ENCODE results near the gene MACROD2. TPM values are rescaled to one million over a fixed set of nuclear protein-coding genes. Genes with fewer than 3 reads are reported as not detected.
A peak's percentile ranks its signal among the peaks of the same experiment; 100 is the strongest.

Gene MACROD2
- total RNA-seq, 1 experiment from 2014 or later = 3.1 TPM

DNA sequence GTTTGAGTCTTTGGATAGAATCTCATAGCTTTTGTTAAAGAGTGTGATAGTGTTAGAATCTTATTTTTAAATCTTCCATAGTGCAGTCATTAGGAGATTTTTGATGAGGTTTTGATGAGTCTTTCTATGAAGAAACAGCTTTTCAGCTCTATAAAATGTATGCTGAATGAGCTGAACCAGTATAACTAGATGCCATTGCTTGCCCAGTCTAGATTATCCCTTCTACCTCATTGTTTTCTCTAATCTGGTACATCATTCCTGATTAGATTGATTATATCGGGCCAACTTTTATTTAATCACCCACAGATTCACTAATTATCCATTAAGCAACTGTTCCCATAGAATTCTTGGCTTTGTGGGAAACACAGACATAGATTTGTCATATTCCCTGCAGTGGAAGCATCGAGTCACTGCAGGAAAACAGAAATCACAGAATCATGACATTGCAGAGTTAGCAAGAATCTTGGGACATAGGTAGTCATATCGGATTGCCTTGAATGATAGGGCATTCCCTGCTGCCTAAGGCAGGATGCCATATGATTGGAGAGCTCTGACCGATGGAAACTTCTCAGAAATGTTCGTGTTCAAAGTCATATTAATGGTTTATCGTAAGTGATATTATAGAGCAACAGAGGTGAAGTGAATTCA is 1224.8 kb downstream of the MACROD2 start:
- H3K27me3 Mint-ChIP-seq (ENCODE audit: insufficient read depth, unreplicated experiment) = no peaks in the 10 kb centered on the region
- no peak overlapping the region for H3K27ac Mint-ChIP-seq (ENCODE audit: low read depth, unreplicated experiment)
- no peaks in the 10 kb centered on the region for H3K9me3 Mint-ChIP-seq (ENCODE audit: unreplicated experiment)
- H3K36me3 Mint-ChIP-seq (ENCODE audit: insufficient read depth, unreplicated experiment) = no peaks in the 10 kb centered on the region
- CTCF ChIA-PET = interaction anchor here (0.5 kb wide), 1 partner anchor 695 kb away, joined by 3 read pairs; no protein-coding TSS in a partner anchor
- intact Hi-C loops (cut with micrococcal nuclease) = no loop called here
- no peak for DNase-seq (ENCODE audit: unreplicated experiment)
- no peak overlapping the region for H3K4me3 Mint-ChIP-seq (ENCODE audit: unreplicated experiment)
- BruUV-seq (replicated peaks) = no TSS peak
- TF ChIP-seq, protein P1, sequence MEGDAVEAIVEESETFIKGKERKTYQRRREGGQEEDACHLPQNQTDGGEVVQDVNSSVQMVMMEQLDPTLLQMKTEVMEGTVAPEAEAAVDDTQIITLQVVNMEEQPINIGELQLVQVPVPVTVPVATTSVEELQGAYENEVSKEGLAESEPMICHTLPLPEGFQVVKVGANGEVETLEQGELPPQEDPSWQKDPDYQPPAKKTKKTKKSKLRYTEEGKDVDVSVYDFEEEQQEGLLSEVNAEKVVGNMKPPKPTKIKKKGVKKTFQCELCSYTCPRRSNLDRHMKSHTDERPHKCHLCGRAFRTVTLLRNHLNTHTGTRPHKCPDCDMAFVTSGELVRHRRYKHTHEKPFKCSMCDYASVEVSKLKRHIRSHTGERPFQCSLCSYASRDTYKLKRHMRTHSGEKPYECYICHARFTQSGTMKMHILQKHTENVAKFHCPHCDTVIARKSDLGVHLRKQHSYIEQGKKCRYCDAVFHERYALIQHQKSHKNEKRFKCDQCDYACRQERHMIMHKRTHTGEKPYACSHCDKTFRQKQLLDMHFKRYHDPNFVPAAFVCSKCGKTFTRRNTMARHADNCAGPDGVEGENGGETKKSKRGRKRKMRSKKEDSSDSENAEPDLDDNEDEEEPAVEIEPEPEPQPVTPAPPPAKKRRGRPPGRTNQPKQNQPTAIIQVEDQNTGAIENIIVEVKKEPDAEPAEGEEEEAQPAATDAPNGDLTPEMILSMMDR (IDR thresholded peaks at IDR 0.05; ENCODE audit: unreplicated experiment) = no peak
- POLR2A ChIA-PET = interaction anchor here (0.7 to 1.4 kb wide), 2 partner anchors 23 to 586 kb away, joined by 4 to 5 read pairs; no protein-coding TSS in a partner anchor
- H3K4me1 Mint-ChIP-seq (ENCODE audit: insufficient read depth, unreplicated experiment) = peaks cover 6% of the 10 kb centered on the region

DNA sequence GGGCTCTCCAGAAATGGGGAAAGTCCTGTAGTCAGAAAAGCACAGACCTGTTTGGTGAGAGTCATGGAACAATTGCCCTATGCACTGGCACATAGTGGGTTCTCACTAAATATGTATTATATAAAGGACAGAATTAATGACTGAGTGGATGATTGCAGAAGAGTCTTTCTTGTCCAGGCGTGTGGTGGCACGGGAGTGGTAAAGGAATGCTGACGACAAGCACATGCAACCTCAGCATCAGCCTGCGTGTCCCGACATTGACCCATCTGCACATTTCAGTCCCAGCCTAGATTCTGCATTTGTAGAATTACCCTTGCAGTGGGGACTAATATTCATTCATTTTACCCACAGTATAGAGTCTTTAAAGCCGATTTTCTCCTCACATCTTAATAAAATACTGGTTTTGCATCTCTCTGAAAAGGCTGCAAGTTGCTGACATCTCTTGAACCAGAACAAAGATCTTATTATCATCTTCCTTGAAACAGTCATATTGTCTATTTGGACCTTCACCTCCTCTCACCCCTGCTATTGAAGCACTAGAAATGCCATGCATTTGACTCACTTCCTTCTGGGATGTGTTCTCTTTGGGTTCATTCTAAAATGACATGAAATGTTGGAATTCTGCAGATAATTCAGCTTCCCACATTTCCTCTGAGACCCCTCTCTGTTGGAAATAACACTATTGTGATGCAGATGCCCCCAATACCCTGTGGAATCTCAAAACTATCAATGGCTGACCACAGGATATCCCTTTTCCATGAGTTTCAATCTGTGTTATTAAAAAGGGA is 1225.7 kb downstream of the MACROD2 start:
- ChIA-PET POLR2A (interaction anchor here (0.5 kb wide), 1 partner anchor 28 kb away, joined by 4 read pairs; no protein-coding TSS in a partner anchor), CTCF (interaction anchor here (1.5 kb wide), 1 partner anchor 79 kb away, joined by 4 read pairs; no protein-coding TSS in a partner anchor)
- peaks cover 6% of the 10 kb centered on the region for H3K4me1 Mint-ChIP-seq (ENCODE audit: insufficient read depth, unreplicated experiment)
- no peak overlapping the region for H3K27ac Mint-ChIP-seq (ENCODE audit: low read depth, unreplicated experiment)
- H3K4me3 Mint-ChIP-seq (ENCODE audit: unreplicated experiment) = no peak overlapping the region
- DNase-seq (ENCODE audit: unreplicated experiment) = peak; percentile 5
- BruUV-seq (replicated peaks) = no TSS peak
- TF ChIP-seq, protein P1 (IDR thresholded peaks at IDR 0.05; ENCODE audit: unreplicated experiment) = no peak
- H3K27me3 Mint-ChIP-seq (ENCODE audit: insufficient read depth, unreplicated experiment) = no peaks in the 10 kb centered on the region
- H3K36me3 Mint-ChIP-seq (ENCODE audit: insufficient read depth, unreplicated experiment) = no peaks in the 10 kb centered on the region
- intact Hi-C loops (cut with micrococcal nuclease) = no loop called here
- H3K9me3 Mint-ChIP-seq (ENCODE audit: unreplicated experiment) = no peaks in the 10 kb centered on the region

DNA sequence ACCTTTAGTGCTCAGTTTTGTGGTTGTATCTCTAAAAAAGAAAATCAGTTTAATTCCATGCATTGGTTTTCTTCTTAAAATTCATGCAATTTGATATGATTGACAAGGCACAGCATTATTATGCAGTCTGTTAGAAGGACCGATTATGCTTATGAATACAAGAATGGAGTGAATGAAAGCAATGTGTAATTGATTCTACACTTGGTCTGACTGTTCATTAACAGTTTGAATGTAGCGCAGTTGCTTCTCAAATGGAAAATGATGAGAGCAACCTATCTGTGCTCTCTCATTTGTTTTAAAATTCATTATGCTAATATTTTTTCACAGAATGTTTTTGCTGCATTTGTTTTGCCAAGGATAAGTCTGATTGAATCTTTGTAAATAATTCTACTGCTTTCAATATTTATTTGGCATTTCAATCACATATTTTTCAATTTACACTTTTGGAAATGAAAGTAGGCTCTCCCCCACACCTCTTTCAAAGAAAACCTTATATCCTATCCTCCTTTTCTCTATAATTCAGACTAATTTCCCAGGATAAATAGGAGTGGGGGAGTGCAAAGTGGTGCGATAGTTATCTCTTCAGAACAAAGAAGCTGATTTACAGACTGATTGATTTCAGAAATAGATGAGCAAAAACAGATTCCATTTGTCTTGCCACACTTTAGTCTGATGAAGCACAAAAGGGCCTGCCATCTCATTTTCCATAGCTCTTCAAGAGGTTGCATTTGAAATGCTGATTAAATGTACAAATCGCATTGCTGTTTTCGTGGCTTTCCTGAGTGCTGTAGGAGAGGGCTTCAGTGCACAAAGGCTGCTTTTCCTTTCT is 1227.4 kb downstream of the MACROD2 start:
- ChIA-PET POLR2A (no interaction called here), CTCF (interaction anchor here (0.6 to 1.5 kb wide), 3 partner anchors 22 to 78 kb away, joined by 3 to 4 read pairs (median 3); no protein-coding TSS in a partner anchor)
- Mint-ChIP-seq H3K36me3 (ENCODE audit: insufficient read depth, unreplicated experiment) (no peaks in the 10 kb centered on the region), H3K27ac (ENCODE audit: low read depth, unreplicated experiment) (no peak overlapping the region), H3K4me3 (ENCODE audit: unreplicated experiment) (no peak overlapping the region), H3K27me3 (ENCODE audit: insufficient read depth, unreplicated experiment) (no peaks in the 10 kb centered on the region), H3K4me1 (ENCODE audit: insufficient read depth, unreplicated experiment) (peaks cover 6% of the 10 kb centered on the region), H3K9me3 (ENCODE audit: unreplicated experiment) (no peaks in the 10 kb centered on the region)
- DNase-seq (ENCODE audit: unreplicated experiment) = no peak
- TF ChIP-seq, protein P1 (IDR thresholded peaks at IDR 0.05; ENCODE audit: unreplicated experiment) = no peak
- BruUV-seq (replicated peaks) = no TSS peak
- intact Hi-C loops (cut with micrococcal nuclease) = no loop called here

Measured in MCF 10A (cell line).